ENCODE results near the gene SPNS2.

GRCh38 chr17:4576161-4576558, 77.5 kb downstream of the SPNS2 start:
- TF ChIP-seq, protein P1, sequence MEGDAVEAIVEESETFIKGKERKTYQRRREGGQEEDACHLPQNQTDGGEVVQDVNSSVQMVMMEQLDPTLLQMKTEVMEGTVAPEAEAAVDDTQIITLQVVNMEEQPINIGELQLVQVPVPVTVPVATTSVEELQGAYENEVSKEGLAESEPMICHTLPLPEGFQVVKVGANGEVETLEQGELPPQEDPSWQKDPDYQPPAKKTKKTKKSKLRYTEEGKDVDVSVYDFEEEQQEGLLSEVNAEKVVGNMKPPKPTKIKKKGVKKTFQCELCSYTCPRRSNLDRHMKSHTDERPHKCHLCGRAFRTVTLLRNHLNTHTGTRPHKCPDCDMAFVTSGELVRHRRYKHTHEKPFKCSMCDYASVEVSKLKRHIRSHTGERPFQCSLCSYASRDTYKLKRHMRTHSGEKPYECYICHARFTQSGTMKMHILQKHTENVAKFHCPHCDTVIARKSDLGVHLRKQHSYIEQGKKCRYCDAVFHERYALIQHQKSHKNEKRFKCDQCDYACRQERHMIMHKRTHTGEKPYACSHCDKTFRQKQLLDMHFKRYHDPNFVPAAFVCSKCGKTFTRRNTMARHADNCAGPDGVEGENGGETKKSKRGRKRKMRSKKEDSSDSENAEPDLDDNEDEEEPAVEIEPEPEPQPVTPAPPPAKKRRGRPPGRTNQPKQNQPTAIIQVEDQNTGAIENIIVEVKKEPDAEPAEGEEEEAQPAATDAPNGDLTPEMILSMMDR (IDR thresholded peaks at IDR 0.05) = no peak
- no peak for TF ChIP-seq POLR2A (IDR thresholded peaks at IDR 0.05)

All from tibial nerve (tissue), 3 donors.